Peyer's patch (tissue), 4 donors: ENCODE data around the gene FAM234B.

Source experiments
- POLR2A ChIP-seq, 2 donors: fragments of 450-650 bp; IDR thresholded peaks; one replicate each; pipeline ENCODE4 v1.5.1; 2017; ENCODE audit warnings: antibody characterized with exemption in 2 of 2, mild to moderate bottlenecking in 2 of 2, moderate library complexity in 2 of 2
- TF ChIP-seq, protein P1 (sequence below), 6 experiments: fragments of 450-650 bp in 4 of 6; fragments of 200-600 bp in 2 of 6; sonication (generic) in 1 of 6; IDR thresholded peaks; one replicate each; pipeline ENCODE4 v1.5.1; 2017 to 2019; ENCODE audit warnings: antibody characterized with exemption in 6 of 6, mild to moderate bottlenecking in 3 of 6, moderate library complexity in 1 of 6

DNA sequence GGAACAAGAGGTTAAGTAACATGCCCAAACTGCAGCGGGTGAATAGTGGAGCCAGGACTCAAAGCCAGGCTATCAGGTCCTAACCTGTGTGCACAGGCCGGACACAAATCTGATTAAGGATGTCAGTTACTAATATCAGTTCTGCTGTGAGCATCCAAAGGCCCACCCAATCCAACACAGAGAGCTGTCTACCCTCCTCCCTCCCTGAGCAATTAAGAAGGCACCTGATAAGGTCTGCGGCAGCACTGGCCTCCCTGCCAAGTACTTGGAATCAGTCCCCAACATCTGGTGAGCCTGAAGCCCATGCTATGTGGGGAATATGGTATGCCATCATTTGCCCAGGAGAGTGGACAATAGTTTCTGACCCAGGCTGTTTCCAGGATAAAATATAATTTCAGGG, 48.0 kb upstream of the FAM234B start:
- TF ChIP-seq, protein P1, sequence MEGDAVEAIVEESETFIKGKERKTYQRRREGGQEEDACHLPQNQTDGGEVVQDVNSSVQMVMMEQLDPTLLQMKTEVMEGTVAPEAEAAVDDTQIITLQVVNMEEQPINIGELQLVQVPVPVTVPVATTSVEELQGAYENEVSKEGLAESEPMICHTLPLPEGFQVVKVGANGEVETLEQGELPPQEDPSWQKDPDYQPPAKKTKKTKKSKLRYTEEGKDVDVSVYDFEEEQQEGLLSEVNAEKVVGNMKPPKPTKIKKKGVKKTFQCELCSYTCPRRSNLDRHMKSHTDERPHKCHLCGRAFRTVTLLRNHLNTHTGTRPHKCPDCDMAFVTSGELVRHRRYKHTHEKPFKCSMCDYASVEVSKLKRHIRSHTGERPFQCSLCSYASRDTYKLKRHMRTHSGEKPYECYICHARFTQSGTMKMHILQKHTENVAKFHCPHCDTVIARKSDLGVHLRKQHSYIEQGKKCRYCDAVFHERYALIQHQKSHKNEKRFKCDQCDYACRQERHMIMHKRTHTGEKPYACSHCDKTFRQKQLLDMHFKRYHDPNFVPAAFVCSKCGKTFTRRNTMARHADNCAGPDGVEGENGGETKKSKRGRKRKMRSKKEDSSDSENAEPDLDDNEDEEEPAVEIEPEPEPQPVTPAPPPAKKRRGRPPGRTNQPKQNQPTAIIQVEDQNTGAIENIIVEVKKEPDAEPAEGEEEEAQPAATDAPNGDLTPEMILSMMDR (IDR thresholded peaks at IDR 0.05) = no peak
- TF ChIP-seq POLR2A (IDR thresholded peaks at IDR 0.05) = no peak
